HG02852 (cell line): ENCODE measurements around the gene NFIL3.

Experiments
- ATAC-seq: cut with Tn5 transposase; IDR thresholded peaks from one replicate; pipeline ENCODE4 v1.9.1; 2021; ENCODE audit warnings: mild to moderate bottlenecking, moderate library complexity; ENCODE audit not compliant: unreplicated experiment

The NFIL3 gene

GRCh38 chr9:91422758-91423711 is 597 bp downstream of the NFIL3 start:
- peak; percentile 40 for ATAC-seq

- ATAC-seq, result no peak
Measured at GRCh38 chr9:91421971-91422757, 1.5 kb downstream of the NFIL3 start.

- ATAC-seq, result no peak
Measured at GRCh38 chr9:91421128-91421765, 2.4 kb downstream of the NFIL3 start.

- ATAC-seq, result no peak
Measured at GRCh38 chr9:91420501-91421127, 3.0 kb downstream of the NFIL3 start.

GRCh38 chr9:91419222-91420191 is 4.1 kb downstream of the NFIL3 start:
- ATAC-seq, result no peak

- ATAC-seq, result no peak
Measured at GRCh38 chr9:91418215-91418610, 5.4 kb downstream of the NFIL3 start.

- no peak for ATAC-seq
Measured at GRCh38 chr9:91417602-91418214, 5.9 kb downstream of the NFIL3 start.

- no peak for ATAC-seq
Measured at GRCh38 chr9:91416096-91416712, 7.4 kb downstream of the NFIL3 start.

- ATAC-seq, result peak; percentile 98
Measured at GRCh38 chr9:91415290-91415689, 8.3 kb downstream of the NFIL3 start.

GRCh38 chr9:91412941-91413340 is 10.7 kb downstream of the NFIL3 start:
- no peak for ATAC-seq

- no peak for ATAC-seq
Measured at GRCh38 chr9:91411096-91411771, 12.4 kb downstream of the NFIL3 start.

GRCh38 chr9:91410161-91410560 is 13.5 kb downstream of the NFIL3 start:
- no peak for ATAC-seq

- ATAC-seq, result no peak
Measured at GRCh38 chr9:91408475-91408874, 15.2 kb downstream of the NFIL3 start.

GRCh38 chr9:91407580-91408318 is 15.9 kb downstream of the NFIL3 start:
- ATAC-seq, result no peak

- ATAC-seq, result no peak
Measured at GRCh38 chr9:91405343-91406077, 18.1 kb downstream of the NFIL3 start.

GRCh38 chr9:91403665-91404543 is 19.7 kb downstream of the NFIL3 start:
- no peak for ATAC-seq
